GM21786 (cell line): ENCODE data around the gene CDH23.

Experiments used
- ATAC-seq: cut with Tn5 transposase; IDR thresholded peaks from one replicate; pipeline ENCODE4 v1.9.1; 2021; ENCODE audit not compliant: unreplicated experiment

Gene CDH23

DNA sequence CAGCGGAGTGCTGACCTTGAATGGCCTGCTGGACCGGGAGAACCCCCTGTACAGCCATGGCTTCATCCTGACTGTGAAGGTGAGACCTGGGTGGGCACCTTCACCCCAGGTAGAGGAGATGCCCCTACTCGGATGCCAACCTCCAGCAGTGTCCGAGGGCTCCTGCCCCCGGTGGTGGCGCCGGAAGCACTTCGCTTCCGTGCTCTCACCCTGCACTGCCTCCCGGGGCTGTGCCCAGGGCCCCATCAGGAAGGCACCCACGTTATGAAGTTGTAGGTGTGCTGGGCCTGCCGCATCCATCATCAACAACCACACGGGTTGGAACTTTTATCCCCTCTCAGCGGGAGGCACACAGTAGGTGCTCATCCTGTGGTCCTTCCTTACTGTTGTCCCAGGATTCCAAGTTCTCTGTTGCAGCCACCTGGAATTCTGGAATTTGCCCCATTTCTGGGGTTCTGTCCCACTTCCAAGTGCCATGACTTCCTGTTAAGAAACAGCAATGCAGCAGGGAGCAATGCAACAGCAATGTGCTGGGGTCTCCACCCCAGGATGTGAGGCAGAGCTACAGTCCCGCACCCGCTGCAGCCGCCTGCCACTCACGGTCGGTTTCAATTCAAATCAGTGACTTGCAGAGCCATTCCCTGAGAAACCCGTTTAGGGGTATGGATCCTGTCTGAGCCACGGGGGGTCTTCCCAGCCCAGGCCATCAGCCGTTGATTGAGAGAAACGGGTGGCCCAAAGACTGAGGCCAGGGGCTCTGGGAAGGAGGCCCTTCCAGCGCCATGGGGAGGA is 219.0 kb downstream of the CDH23 start:
- no peak for ATAC-seq

DNA sequence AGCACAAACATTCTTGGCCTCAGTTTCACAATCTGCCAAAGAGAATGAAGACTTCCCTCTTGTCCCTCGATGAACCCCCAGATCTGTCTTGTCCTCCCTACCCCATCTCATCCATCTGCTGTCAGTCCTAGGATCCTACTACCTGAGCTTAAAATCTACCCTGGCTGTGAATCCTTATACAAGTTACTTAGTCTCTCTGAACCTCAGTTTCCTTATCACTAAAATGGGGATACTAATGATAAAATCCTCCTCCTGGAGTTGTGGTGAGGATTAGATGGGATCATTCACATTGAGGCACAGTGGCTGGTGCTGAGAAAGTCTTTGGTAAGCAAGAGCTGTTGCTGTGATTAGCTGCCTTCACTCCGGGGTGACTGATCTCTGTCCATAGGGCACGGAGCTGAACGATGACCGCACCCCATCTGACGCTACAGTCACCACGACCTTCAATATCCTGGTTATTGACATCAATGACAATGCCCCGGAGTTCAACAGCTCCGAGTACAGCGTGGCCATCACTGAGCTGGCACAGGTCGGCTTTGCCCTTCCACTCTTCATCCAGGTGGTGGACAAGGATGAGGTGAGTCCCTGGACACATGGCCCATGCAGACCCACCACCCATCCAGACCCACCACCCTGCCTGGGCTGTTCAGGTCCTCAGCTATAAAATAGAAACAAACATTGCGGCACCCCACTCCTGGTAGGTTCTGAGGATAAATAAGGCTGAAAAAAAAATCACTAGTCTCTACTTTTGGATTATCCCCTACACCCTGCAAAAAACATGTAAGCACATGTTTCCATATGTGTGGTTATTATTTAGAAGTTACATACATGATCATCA is 220.3 kb downstream of the CDH23 start:
- no peak for ATAC-seq

DNA sequence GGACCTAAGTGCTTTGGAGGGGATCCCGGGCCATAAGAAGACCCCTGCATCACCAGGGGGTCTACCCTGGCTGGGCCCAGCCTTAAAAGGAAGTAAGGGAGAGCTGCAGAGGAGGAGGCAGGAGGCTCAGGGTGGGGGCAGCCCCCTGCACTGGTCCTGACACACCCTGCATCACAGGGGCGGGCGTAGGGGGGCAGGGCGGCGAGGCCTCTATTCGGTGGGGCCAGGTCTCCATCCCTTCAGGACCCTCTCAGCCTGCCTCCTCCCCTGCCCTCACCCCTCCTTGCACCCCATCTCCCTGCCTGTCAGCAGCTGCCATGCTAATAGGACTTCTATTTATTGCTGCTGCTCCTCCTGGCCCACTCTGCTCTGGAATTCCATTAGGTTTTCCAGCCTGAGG is 221.5 kb downstream of the CDH23 start:
- no peak for ATAC-seq

DNA sequence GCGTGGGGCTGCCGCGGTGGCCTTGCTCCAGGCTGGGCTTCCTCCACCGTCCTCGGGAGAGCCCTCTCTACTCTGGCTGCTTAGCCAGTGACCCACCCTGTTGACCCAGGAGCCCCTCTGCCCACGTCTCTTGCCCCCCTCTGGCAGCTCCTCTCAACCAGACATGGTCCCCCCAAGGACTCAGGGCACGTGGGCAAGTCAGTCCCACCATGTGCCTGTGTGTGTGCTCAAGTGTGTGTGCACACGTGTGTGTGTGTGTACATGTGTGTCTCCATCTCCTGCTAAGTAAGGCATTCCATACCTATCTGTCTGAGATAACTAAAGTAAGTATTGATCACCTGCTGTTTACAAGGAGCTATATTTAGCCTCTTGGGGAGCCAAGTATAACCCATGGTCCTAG is 221.9 kb downstream of the CDH23 start:
- no peak for ATAC-seq

DNA sequence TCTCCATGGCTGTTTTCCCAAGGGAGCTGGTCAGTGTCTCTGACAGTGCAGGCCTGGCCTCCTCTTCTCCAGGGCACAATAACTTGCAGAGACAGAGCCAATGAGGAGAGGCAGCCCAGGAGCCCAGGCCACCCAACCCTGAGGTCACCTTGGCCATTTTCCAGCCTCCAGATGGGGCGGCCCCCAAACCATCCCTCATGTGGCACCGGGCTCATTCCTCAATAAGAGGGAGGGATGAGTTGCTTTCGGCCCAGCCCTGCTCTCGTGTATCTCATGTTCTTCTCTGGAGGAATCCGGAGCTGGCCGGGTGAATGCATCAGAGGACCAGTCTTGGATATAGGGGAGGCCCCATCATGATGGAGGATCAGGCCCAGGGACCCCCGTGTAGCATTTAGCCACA is 223.9 kb downstream of the CDH23 start:
- no peak for ATAC-seq

DNA sequence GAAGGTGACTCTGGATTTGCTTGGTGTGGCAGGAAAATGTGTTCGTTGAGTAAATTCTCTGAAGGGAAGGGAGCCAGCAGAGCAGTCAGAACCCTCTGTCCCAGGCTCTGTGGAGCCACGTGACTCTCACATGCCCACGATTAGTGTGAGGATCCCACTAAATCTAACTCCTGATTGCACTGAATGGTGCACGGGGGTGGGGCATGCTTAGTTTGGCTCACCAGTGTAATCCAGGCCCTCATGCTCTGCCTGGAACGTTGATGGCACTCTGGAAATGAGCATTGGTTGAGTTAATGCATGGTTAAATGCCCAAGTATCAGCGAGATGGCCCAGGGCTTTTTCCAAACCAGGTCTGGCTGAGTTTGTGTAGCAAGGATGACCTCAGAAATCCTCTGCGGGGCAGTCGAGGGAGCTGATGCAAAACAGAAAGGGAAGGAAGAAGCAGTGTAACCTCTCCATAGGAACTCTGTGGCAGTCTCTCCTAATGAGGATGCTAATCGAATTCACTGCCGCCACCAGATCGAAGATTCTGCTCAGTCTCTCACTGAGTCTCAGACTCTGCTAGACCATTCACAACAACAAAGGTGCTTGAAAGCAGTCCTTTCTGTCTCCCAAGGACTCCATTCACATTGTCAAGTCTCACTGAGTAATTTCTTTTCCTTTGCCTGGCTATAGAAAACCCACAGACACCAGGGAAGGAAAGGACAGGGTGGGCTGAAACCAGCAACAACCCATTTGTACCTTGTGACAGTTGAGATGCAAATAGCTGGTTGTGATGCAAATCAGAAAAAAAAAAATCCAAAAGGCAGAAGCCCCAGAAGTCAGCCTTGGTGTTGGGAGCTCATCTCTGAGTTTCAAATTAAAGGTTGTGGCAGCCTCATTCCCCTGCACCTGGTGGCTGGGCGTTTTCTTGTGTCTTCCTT is 224.8 kb downstream of the CDH23 start:
- ATAC-seq, result no peak

DNA sequence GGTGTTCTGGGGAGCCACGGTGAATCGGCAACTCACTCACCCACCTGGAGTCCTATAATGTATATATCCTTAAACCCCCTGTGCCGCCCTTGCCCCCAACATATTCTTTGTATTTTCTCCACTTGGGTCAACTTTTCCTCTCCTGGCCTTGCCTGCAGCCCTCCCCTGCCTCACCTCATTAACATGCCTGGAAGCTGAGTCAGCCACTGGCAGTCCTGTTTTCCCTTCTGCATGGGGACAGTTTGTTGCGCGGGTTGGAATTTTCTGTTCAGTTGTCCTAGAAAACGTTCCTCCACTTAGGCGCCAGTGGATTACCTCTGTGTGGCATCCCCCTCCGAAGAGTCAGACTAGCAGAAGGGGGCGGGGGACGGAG is 225.4 kb downstream of the CDH23 start:
- ATAC-seq, result no peak

DNA sequence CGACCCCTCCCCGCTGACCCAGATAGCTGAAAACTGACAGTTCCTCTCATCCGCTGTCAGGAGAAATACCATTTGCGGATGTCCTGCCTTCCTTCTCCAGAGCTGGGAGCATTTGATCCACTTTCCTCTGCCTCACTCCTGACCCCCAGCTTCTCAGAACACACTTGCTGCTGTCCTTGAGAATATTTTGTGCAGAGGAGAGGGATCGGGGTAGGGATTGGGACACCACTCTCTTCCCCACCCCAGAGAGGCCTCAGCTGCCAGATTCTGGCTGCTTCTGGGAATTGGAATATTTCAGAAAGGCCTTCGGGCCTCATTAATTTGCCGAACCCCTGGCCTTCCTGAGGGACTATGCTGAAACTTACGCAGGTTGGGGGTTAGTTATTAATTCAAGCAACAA is 225.9 kb downstream of the CDH23 start:
- ATAC-seq, result no peak

DNA sequence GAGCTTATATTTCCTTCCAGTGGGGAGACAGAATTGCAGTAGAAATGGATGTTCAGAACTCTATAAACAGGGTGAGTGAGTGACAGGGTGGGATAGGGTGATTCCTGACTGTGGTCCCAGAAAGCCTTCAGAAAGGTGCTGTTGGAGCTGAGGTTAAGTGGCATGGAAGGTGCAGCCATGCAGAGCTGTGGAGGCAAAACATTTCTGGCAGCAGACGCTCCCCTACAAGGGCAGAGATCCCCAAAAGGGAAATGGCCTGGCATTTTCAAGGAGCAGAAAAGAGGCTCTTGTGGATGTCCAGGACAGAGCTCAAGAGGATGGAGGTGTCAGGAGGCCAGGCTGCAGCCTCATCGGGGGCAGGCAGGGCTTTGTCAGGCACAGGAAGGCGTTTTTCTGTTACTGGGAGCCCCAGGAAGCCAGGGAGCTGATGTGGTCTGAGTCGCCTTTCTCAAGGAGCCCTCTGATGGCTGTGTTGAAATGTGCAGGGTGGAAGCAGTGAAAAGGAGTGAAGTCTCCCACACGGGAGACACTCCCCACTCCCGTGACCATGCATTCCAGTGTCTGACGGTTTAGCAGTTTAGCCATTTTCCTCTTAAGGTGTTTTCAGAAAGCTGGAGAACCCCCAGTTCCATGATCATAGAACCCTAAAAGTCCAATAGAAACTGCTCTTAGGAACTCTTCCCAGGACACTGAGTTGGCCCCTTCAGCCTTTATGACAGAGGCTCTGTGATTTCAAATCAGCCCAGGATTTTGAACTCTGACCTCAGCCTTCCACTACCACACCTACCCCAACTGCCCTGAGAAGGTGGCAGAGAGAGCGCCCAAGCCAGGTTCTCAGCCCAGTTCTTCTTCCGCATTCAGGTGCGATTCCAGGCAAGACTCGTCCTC is 226.6 kb downstream of the CDH23 start:
- ATAC-seq, result no peak

DNA sequence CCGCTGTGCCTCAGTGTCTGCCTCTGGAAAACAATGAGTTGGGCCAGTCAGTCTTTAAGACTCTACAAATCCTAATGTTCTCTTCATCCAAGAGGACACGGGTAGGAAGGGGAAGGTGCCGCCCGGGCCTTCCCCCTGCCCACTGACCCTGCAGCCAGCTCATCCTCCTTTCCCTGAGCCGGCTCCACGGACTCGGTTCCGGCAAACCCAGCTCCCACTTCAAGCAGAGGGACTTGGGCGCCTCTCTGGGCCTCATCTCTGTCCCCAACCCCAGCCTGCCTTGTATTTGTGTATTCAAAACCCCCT is 227.2 kb downstream of the CDH23 start:
- no peak for ATAC-seq

DNA sequence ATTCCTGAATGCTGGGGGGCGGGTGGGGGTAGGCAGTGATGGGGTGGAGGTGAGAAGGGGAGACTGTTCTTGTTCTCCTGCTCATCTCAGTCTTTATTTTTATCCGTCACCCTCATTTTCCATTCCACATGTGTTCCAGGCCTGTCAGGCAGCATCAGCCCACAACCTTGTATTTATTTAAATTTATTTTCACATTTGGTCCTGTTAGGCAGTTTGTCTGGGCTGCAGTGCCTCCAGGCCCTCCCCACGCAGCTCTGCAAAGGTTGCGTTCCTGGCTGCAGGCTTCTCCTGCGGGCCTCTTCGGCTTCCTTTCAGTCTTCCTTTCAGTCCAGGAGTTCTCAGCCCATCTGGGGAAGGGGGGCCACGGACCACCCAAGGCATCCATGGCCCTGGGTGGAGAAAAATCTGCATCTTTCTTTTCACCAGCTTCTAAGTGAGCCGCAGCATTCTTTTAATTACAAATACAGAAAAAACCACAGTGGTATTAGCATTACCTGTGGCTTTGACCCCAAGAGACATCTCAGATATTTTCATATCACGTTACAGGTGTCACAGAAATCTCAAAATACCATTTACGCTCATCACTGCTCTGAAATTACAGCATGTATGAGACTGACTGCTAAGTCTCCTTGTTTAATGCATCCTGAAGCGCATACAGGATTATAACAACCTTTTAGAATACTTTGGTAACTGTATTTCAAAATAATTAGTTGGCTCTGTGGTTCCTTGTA is 228.9 kb downstream of the CDH23 start:
- no peak for ATAC-seq

DNA sequence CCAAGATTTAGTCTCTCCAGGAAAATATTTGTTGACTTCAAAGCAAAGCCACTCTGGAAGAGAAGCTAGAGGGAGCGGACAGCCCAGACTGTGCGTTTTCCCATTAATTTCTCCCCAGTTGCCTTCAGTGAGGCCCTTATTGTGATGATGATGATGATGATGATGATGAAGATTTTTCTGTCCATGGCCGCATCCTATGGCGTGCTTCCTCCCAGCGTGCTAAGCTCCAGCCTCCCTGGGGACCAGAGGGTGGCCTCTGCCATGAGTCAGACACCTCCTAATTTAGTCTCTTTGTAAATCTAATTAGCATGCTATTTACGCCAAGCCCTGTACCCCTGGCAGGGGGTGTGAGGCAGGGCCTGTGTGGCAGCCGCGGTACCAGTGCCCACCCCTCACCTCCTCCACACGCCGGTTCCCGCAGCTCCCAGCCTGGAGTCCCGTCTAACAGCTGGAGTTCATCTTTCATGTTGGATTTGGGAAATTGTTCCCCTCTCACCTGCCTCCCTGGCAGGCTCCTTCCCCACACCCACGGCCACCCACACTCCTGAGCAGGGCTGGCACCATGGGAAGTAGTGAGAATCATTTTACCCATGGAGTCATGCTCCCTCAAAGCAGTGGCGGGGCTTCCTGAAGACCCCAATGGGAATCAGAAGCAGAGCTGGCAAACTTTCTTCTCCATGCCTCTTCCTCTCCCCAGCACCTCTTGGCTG is 230.7 kb downstream of the CDH23 start:
- no peak for ATAC-seq

DNA sequence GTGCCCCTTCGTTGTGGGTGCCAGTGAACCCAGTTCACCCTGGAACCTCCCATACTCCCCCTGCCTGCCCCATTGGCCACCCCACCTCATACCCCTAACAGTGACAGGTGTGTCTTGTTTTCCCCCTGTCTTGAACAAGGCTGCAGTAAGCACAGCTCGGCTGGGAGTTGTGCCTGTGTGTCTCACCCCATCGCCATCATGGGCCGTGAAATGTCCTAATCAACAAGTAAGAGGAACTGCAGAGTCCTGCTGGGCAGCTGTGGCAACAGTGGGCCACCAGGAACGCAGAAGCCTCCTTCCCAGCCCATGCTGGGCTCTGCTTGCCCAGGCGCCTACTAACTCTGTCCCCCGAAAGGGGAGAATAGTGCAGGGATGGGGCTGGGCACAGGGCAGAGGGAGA is 231.2 kb downstream of the CDH23 start:
- ATAC-seq, result no peak

DNA sequence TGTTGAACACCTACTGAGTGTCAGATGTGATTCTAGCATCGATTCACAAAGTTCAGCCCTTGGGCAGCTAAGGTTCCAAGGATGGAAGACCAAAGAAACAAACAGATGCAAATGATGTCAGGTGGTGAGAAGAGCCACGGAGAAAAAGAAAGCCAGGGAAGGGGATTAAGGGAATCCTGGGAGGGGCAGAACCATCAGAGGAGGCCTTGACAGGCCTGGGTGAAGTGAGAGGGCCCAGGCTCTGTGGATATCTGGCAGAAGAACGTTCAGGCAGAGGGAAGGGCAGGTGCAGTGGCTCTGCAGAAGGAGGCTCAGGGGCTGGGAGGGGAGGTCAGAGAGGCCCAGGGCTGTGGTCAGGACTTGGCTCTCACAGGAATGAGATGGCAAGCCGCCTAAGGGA is 232.4 kb downstream of the CDH23 start:
- no peak for ATAC-seq

DNA sequence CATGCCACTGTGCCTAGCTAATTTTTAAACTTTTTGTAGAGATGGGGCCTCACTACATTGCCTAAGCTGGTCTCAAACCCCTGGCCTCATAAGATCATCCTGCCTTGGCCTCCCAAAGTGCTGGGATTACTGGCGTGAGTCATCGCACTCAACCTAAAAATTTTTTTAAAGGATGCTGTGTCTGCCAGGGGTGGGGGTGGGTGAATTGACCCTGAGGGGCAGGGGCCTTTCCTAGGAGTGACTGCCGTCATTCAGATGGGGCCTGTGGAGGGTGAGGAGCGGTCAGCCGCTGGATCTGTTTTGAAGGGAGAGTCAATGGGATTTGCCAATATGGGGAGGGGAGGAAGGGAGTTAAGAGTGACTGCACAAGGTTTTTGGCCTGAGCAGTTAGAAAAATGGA is 233.4 kb downstream of the CDH23 start:
- ATAC-seq, result no peak

DNA sequence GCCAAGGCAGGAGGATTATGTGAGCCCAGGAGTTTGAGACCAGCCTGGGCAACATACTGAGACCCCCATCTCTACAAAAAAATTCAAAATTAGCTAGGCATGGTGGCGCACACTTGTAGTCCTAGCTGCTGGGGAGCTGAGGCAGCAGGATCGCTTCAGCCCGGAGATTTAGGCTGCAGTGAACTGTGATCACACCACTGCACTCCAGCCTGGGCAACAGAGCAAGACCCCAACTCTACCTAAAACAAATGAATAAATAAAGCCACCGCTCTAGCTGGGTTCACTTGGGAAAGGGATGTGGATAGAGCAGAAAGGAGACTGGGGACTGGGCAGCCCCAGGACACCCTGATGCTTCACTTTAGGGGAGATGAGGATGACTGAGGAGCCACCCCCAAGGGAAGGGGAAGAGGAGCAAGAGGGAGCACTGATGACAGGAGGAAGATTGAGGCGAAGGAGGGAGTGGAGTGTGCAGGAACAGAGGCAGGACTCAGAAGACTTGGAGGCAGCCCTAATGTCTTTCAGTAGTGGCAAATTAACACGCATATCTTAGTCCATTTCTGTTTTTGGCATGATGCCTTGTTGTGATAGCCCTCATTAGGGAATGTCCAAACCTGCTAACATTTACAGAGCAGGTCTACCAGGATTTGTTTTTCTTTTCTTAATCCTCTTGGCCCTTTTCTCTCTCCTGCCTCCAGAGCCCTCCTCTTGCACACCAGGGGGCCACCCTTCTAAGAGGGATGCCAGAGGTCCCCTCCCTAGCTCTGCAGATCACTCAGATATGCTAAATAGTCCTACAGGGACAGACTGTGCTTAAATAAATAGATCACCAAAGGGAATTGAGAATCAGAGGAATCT is 234.5 kb downstream of the CDH23 start:
- ATAC-seq, result no peak

DNA sequence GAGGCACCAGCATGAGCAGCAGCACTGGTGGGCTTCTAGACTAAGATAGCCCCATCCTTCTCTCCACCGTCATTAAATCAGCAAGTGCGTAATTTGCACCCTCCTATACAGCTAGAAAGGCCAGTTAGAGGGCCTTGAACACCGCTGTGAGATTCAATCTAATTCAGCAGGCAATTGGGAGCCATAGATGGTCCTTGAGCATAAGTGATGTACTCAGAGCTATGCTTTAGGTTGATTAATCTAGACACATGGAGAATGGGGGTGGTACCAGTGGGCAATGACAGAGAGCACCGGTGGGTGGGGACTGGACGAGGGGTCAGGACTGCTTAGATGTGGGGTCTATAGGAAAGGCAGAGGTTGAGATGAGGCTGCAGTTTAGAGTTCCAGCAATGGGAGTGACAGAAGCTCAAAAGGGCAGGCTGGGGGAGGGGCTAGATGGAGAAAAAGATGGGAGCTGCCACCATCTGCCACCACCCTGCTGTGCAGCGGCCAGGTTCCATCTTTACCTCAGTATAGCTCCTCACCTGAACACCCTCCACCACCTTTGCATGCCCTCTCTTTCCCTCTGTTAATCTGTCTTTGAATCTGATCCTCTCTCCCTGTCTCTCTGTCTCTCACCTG is 235.6 kb downstream of the CDH23 start:
- no peak for ATAC-seq
